ENCODE data around the gene ZNF791. TPM values are rescaled to one million over a fixed set of nuclear protein-coding genes. Genes with fewer than 3 reads are reported as not detected.
"Not testable (repeated sequence)": the region's sequence is repeated elsewhere in the genome, so short reads cannot be mapped to it uniquely, and the experiment has no call there.

ZNF791 gene
- total RNA-seq (10 to 100 TPM; 23.6 to 23.8 TPM), polyA plus RNA-seq (21.3 TPM)

GRCh38 chr19:12610540-12611360, at the start of gene ZNF791, which contains the start of gene ZNF490:
ZNF791 (plus strand) TSS chr19:12610920; CDS start chr19:12611080, 160 bp downstream.
ZNF490 (minus strand) TSS chr19:12610813; CDS start chr19:12610680, 133 bp downstream.
- Mint-ChIP-seq H3K27me3 (no peaks in the 10 kb centered on the region), H3K9me3 (no peaks in the 10 kb centered on the region), H3K36me3 (peaks cover 0 to 41% (median 1%) of the 10 kb centered on the region in 3 donors), H3K27ac (peak within 1 kb of the TSS; percentile 94 to 100 (median 100)), H3K4me3 (peak within 1 kb of the TSS; percentile 99 to 100 (median 100)), H3K4me1 (peaks cover 35 to 64% (median 48%) of the 10 kb centered on the region in 3 donors)
- DNase-seq, result peak; percentile 93 to 98 (median 95)
- ChIA-PET POLR2A (interaction anchor here (0.5 to 1.5 kb wide), 8 partner anchors 9 to 269 kb away, joined by 3 to 12 read pairs (median 4); partner anchors contain the start of genes GET3, MAN2B1 and WDR83), CTCF (interaction anchor here (1.0 kb wide), 1 partner anchor 29 kb away, joined by 4 read pairs; no protein-coding TSS in a partner anchor)
- Histone ChIP-seq H3K36me3 (ENCODE audit: insufficient read depth, low read length) (no peaks in the 10 kb centered on the region), H3K9me3 (ENCODE audit: low read length) (no peaks in the 10 kb centered on the region), H3K4me3 (ENCODE audit: low read length) (peak within 1 kb of the TSS; percentile 93), H3K27ac (ENCODE audit: low read depth, low read length) (peak within 1 kb of the TSS; percentile 92), H3K4me1 (ENCODE audit: insufficient read depth, low read length) (peaks cover 42% of the 10 kb centered on the region), H3K27me3 (ENCODE audit: insufficient read depth, low read length, poor library complexity, severe bottlenecking) (no peaks in the 10 kb centered on the region)

- Mint-ChIP-seq H3K9me3 (no peaks in the 10 kb centered on the region), H3K4me3 (no peak overlapping the region), H3K4me1 (peaks cover 4 to 6% (median 5%) of the 10 kb centered on the region in 3 donors), H3K36me3 (no peaks in the 10 kb centered on the region), H3K27me3 (peaks cover 0 to 3% of the 10 kb centered on the region in 2 donors), H3K27ac (peak overlapping the region in 4 of 8 donors; percentile 2 to 71 (median 44))
- CTCF ChIA-PET, result interaction anchor here (0.7 to 2.7 kb wide), 11 partner anchors 9 to 196 kb away, joined by 3 to 19 read pairs (median 4); partner anchors contain the start of genes MAN2B1 and WDR83
- Histone ChIP-seq H3K36me3 (ENCODE audit: insufficient read depth, low read length) (no peaks in the 10 kb centered on the region), H3K27ac (ENCODE audit: low read depth, low read length) (no peak overlapping the region), H3K9me3 (ENCODE audit: low read length) (no peaks in the 10 kb centered on the region), H3K27me3 (ENCODE audit: insufficient read depth, low read length, poor library complexity, severe bottlenecking) (no peaks in the 10 kb centered on the region), H3K4me3 (ENCODE audit: low read length) (no peak overlapping the region), H3K4me1 (ENCODE audit: insufficient read depth, low read length) (no peaks in the 10 kb centered on the region)
- DNase-seq, result peak; percentile 80 to 90 (median 86)
- POLR2A ChIA-PET, result interaction anchor here (0.5 to 0.8 kb wide), 6 partner anchors 57 to 1144 kb away, joined by 3 to 7 read pairs (median 4); partner anchors contain the start of gene DHPS
Observed at GRCh38 chr19:12564016-12564664, 46.6 kb upstream of the ZNF791 start.

- H3K4me1 ChIP-seq (ENCODE audit: insufficient read depth, low read length); H3K9me3 Mint-ChIP-seq; H3K27me3 Mint-ChIP-seq; H3K36me3 ChIP-seq (ENCODE audit: insufficient read depth, low read length); H3K27ac ChIP-seq (ENCODE audit: low read depth, low read length); POLR2A ChIA-PET; H3K4me3 Mint-ChIP-seq; H3K27me3 ChIP-seq (ENCODE audit: insufficient read depth, low read length, poor library complexity, severe bottlenecking); H3K4me3 ChIP-seq (ENCODE audit: low read length); H3K9me3 ChIP-seq (ENCODE audit: low read length); H3K4me1 Mint-ChIP-seq; H3K36me3 Mint-ChIP-seq; DNase-seq; H3K27ac Mint-ChIP-seq: not testable (repeated sequence)
- CTCF ChIA-PET, result interaction anchor here (1.1 kb wide), 1 partner anchor 105 kb away, joined by 4 read pairs; no protein-coding TSS in a partner anchor
Observed at GRCh38 chr19:12566380-12566779, 44.3 kb upstream of the ZNF791 start.

- Histone ChIP-seq H3K4me3 (ENCODE audit: low read length) (no peak overlapping the region), H3K27ac (ENCODE audit: low read depth, low read length) (no peak overlapping the region), H3K9me3 (ENCODE audit: low read length) (no peaks in the 10 kb centered on the region), H3K27me3 (ENCODE audit: insufficient read depth, low read length, poor library complexity, severe bottlenecking) (no peaks in the 10 kb centered on the region), H3K4me1 (ENCODE audit: insufficient read depth, low read length) (no peaks in the 10 kb centered on the region), H3K36me3 (ENCODE audit: insufficient read depth, low read length) (no peaks in the 10 kb centered on the region)
- H3K27ac Mint-ChIP-seq, result no peak overlapping the region
- H3K4me3 Mint-ChIP-seq, result no peak overlapping the region
- POLR2A ChIA-PET, result no interaction called here
- CTCF ChIA-PET, result interaction anchor here (1.2 to 1.5 kb wide), 2 partner anchors 104 to 108 kb away, joined by 5 to 7 read pairs; no protein-coding TSS in a partner anchor
- peaks cover 0 to 3% of the 10 kb centered on the region in 2 donors for H3K27me3 Mint-ChIP-seq
- H3K36me3 Mint-ChIP-seq, result no peaks in the 10 kb centered on the region
- no peak for DNase-seq
- H3K9me3 Mint-ChIP-seq, result no peaks in the 10 kb centered on the region
- peaks cover 4 to 6% (median 5%) of the 10 kb centered on the region in 3 donors for H3K4me1 Mint-ChIP-seq
Observed at GRCh38 chr19:12567951-12568350, 42.8 kb upstream of the ZNF791 start.

GRCh38 chr19:12574036-12574435, 36.7 kb upstream of the ZNF791 start:
- CTCF ChIA-PET, result interaction anchor here (1.9 kb wide), 1 partner anchor 184 kb away, joined by 4 read pairs; no protein-coding TSS in a partner anchor
- DNase-seq, result peak in 1 of 5 donors; percentile 20
- Histone ChIP-seq H3K27ac (ENCODE audit: low read depth, low read length) (no peak overlapping the region), H3K9me3 (ENCODE audit: low read length) (no peaks in the 10 kb centered on the region), H3K36me3 (ENCODE audit: insufficient read depth, low read length) (no peaks in the 10 kb centered on the region), H3K4me3 (ENCODE audit: low read length) (no peak overlapping the region), H3K4me1 (ENCODE audit: insufficient read depth, low read length) (peaks cover 8% of the 10 kb centered on the region), H3K27me3 (ENCODE audit: insufficient read depth, low read length, poor library complexity, severe bottlenecking) (no peaks in the 10 kb centered on the region)
- peaks cover 0 to 6% (median 0%) of the 10 kb centered on the region in 5 donors for H3K9me3 Mint-ChIP-seq
- peak overlapping the region in 2 of 7 donors; percentile 15 to 19 for H3K4me3 Mint-ChIP-seq
- H3K36me3 Mint-ChIP-seq, result peaks cover 3 to 13% (median 11%) of the 10 kb centered on the region in 3 donors
- H3K27ac Mint-ChIP-seq, result peak overlapping the region in 5 of 8 donors; percentile 17 to 73 (median 55)
- POLR2A ChIA-PET, result interaction anchor here (0.6 to 0.7 kb wide), 2 partner anchors 21 to 95 kb away, joined by 3 read pairs; no protein-coding TSS in a partner anchor
- peaks cover 4 to 8% (median 7%) of the 10 kb centered on the region in 3 donors for H3K4me1 Mint-ChIP-seq
- no peaks in the 10 kb centered on the region for H3K27me3 Mint-ChIP-seq

GRCh38 chr19:12578641-12579040, 32.1 kb upstream of the ZNF791 start:
- no peak overlapping the region for H3K27ac Mint-ChIP-seq
- H3K36me3 Mint-ChIP-seq, result peaks cover 25 to 51% (median 44%) of the 10 kb centered on the region in 3 donors
- H3K4me1 Mint-ChIP-seq, result peaks cover 4 to 8% (median 7%) of the 10 kb centered on the region in 3 donors

GRCh38 chr19:12580180-12580694, 30.5 kb upstream of the ZNF791 start:
- CTCF ChIA-PET, result no interaction called here
- POLR2A ChIA-PET, result no interaction called here
- DNase-seq, result no peak

More at GRCh38 chr19:12578641-12579040, 32.1 kb upstream of the ZNF791 start:
- no peak overlapping the region for H3K4me3 ChIP-seq (ENCODE audit: low read length)
- no peaks in the 10 kb centered on the region for H3K27me3 Mint-ChIP-seq
- no peaks in the 10 kb centered on the region for H3K27me3 ChIP-seq (ENCODE audit: insufficient read depth, low read length, poor library complexity, severe bottlenecking)
- H3K9me3 Mint-ChIP-seq, result peaks cover 8 to 20% (median 17%) of the 10 kb centered on the region in 5 donors
- ChIA-PET CTCF (no interaction called here), POLR2A (no interaction called here)
- no peak overlapping the region for H3K4me3 Mint-ChIP-seq
- H3K27ac ChIP-seq (ENCODE audit: low read depth, low read length), result no peak overlapping the region
- no peak for DNase-seq
- peaks cover 8% of the 10 kb centered on the region for H3K4me1 ChIP-seq (ENCODE audit: insufficient read depth, low read length)
- peaks cover 11% of the 10 kb centered on the region for H3K9me3 ChIP-seq (ENCODE audit: low read length)
- H3K36me3 ChIP-seq (ENCODE audit: insufficient read depth, low read length), result peaks cover 26% of the 10 kb centered on the region

More at GRCh38 chr19:12580180-12580694, 30.5 kb upstream of the ZNF791 start:
- Histone ChIP-seq H3K27me3 (ENCODE audit: insufficient read depth, low read length, poor library complexity, severe bottlenecking) (no peaks in the 10 kb centered on the region), H3K4me1 (ENCODE audit: insufficient read depth, low read length) (no peaks in the 10 kb centered on the region), H3K36me3 (ENCODE audit: insufficient read depth, low read length) (peaks cover 26% of the 10 kb centered on the region), H3K9me3 (ENCODE audit: low read length) (peaks cover 11% of the 10 kb centered on the region), H3K27ac (ENCODE audit: low read depth, low read length) (no peak overlapping the region), H3K4me3 (ENCODE audit: low read length) (no peak overlapping the region)
- Mint-ChIP-seq H3K27me3 (no peaks in the 10 kb centered on the region), H3K9me3 (peaks cover 8 to 20% (median 17%) of the 10 kb centered on the region in 5 donors), H3K4me3 (no peak overlapping the region), H3K4me1 (no peaks in the 10 kb centered on the region), H3K27ac (no peak overlapping the region), H3K36me3 (peaks cover 28 to 52% (median 44%) of the 10 kb centered on the region in 3 donors)
